HEK293 (cell line): Measurements from ENCODE around the gene TMA16.
A peak's percentile ranks its signal among the peaks of the same experiment; 100 is the strongest.

Source experiments
- BCL11A ChIP-seq: fragments of 450-650 bp; formaldehyde crosslinking; IDR thresholded peaks from 2 replicates; pipeline ENCODE4 v1.5.1; 2016; ENCODE audit warnings: low read depth, missing biosample characterization, missing genetic modification characterization
- BCL11B ChIP-seq: fragments of 450-650 bp; formaldehyde crosslinking; IDR thresholded peaks from 2 replicates; pipeline ENCODE4 v1.5.1; 2016; ENCODE audit warnings: low read depth, missing biosample characterization, missing genetic modification characterization
- FEZF1 ChIP-seq: fragments of 450-650 bp; formaldehyde crosslinking; IDR thresholded peaks from 2 replicates; pipeline ENCODE4 v1.5.1; 2016; ENCODE audit warnings: missing biosample characterization, missing genetic modification characterization
- KLF10 ChIP-seq: fragments of 450-650 bp; IDR thresholded peaks from 2 replicates; pipeline ENCODE4 v1.5.1; 2018; ENCODE audit warnings: missing biosample characterization, mild to moderate bottlenecking, missing genetic modification characterization
- KLF16 ChIP-seq: fragments of 450-650 bp; formaldehyde crosslinking; IDR thresholded peaks from 2 replicates; pipeline ENCODE4 v1.5.1; 2017; ENCODE audit warnings: missing biosample characterization, missing genetic modification characterization
- KLF9 ChIP-seq: fragments of 450-650 bp; formaldehyde crosslinking; IDR thresholded peaks from 2 replicates; pipeline ENCODE4 v1.5.1; 2016; ENCODE audit warnings: missing biosample characterization, missing genetic modification characterization, low read depth
- ZBTB26 ChIP-seq: fragments of 450-650 bp; formaldehyde crosslinking; optimal IDR thresholded peaks from 2 replicates; pipeline ENCODE3; 2016; ENCODE audit warnings: missing biosample characterization, mild to moderate bottlenecking, missing genetic modification characterization
- ZBTB49 ChIP-seq: fragments of 450-650 bp; formaldehyde crosslinking; IDR thresholded peaks from 2 replicates; pipeline ENCODE4 v1.5.1; 2016; ENCODE audit warnings: missing biosample characterization, missing genetic modification characterization, low read depth
- ZBTB7A ChIP-seq: fragments of 450-650 bp; formaldehyde crosslinking; IDR thresholded peaks from 2 replicates; pipeline ENCODE4 v1.5.1; 2016; ENCODE audit warnings: low read depth, missing biosample characterization, missing genetic modification characterization
- ZEB2 ChIP-seq: fragments of 450-650 bp; formaldehyde crosslinking; IDR thresholded peaks from 2 replicates; pipeline ENCODE4 v1.5.1; 2016; ENCODE audit warnings: missing biosample characterization, missing genetic modification characterization
- ZFHX2 ChIP-seq: fragments of 450-650 bp; formaldehyde crosslinking; conservative IDR thresholded peaks from 2 replicates; pipeline ENCODE4 v1.5.1; 2016; ENCODE audit warnings: missing biosample characterization, missing genetic modification characterization
- ZIC2 ChIP-seq: fragments of 450-650 bp; formaldehyde crosslinking; IDR thresholded peaks from 2 replicates; pipeline ENCODE4 v1.5.1; 2016; ENCODE audit warnings: missing biosample characterization, missing genetic modification characterization
- ZNF112 ChIP-seq: fragments of 450-650 bp; formaldehyde crosslinking; IDR thresholded peaks from 2 replicates; pipeline ENCODE4 v1.5.0; 2017; ENCODE audit warnings: missing biosample characterization, missing genetic modification characterization
- ZNF266 ChIP-seq: fragments of 450-650 bp; formaldehyde crosslinking; IDR thresholded peaks from 2 replicates; pipeline ENCODE4 v1.5.1; 2016; ENCODE audit warnings: missing biosample characterization, missing genetic modification characterization, low read depth
- ZNF394 ChIP-seq: fragments of 450-650 bp; formaldehyde crosslinking; IDR thresholded peaks from 2 replicates; pipeline ENCODE4 v1.5.1; 2016; ENCODE audit warnings: missing biosample characterization, missing genetic modification characterization, mild to moderate bottlenecking, moderate library complexity, borderline replicate concordance
- ZNF423 ChIP-seq: fragments of 450-650 bp; formaldehyde crosslinking; IDR thresholded peaks from 2 replicates; pipeline ENCODE4 v1.5.1; 2016; ENCODE audit warnings: missing biosample characterization, missing genetic modification characterization
- ZNF514 ChIP-seq: fragments of 450-650 bp; formaldehyde crosslinking; IDR thresholded peaks from 2 replicates; pipeline ENCODE4 v1.5.1; 2016; ENCODE audit warnings: missing biosample characterization, missing genetic modification characterization
- ZNF555 ChIP-seq: fragments of 450-650 bp; formaldehyde crosslinking; conservative IDR thresholded peaks from 2 replicates; pipeline ENCODE4 v1.5.1; 2017; ENCODE audit warnings: missing biosample characterization, mild to moderate bottlenecking, missing genetic modification characterization, inconsistent platforms
- ZNF558 ChIP-seq: fragments of 450-650 bp; formaldehyde crosslinking; IDR thresholded peaks from 2 replicates; pipeline ENCODE4 v1.5.1; 2016; ENCODE audit warnings: missing biosample characterization, missing genetic modification characterization
- ZNF571 ChIP-seq: fragments of 450-650 bp; formaldehyde crosslinking; IDR thresholded peaks from 2 replicates; pipeline ENCODE4 v1.5.0; 2017; ENCODE audit warnings: missing biosample characterization, missing genetic modification characterization
- ZNF600 ChIP-seq: fragments of 450-650 bp; formaldehyde crosslinking; IDR thresholded peaks from 2 replicates; pipeline ENCODE4 v1.5.1; 2016; ENCODE audit warnings: missing biosample characterization, missing genetic modification characterization
- ZNF621 ChIP-seq: fragments of 450-650 bp; formaldehyde crosslinking; IDR thresholded peaks from 2 replicates; pipeline ENCODE4 v1.5.1; 2017; ENCODE audit warnings: missing biosample characterization, missing genetic modification characterization
- ZNF624 ChIP-seq: fragments of 450-650 bp; formaldehyde crosslinking; IDR thresholded peaks from 2 replicates; pipeline ENCODE4 v1.5.1; 2017; ENCODE audit warnings: missing biosample characterization, missing genetic modification characterization
- ZNF658 ChIP-seq: fragments of 450-650 bp; formaldehyde crosslinking; IDR thresholded peaks from 2 replicates; pipeline ENCODE4; 2016; ENCODE audit warnings: missing biosample characterization, missing genetic modification characterization
- ZNF692 ChIP-seq: fragments of 450-650 bp; formaldehyde crosslinking; IDR thresholded peaks from 2 replicates; pipeline ENCODE4 v1.5.1; 2016; ENCODE audit warnings: missing biosample characterization, missing genetic modification characterization
- ZNF701 ChIP-seq: fragments of 450-650 bp; formaldehyde crosslinking; IDR thresholded peaks from 2 replicates; pipeline ENCODE4 v1.5.1; 2016; ENCODE audit warnings: missing biosample characterization, missing genetic modification characterization
- ZNF747 ChIP-seq: fragments of 450-650 bp; formaldehyde crosslinking; IDR thresholded peaks from 2 replicates; pipeline ENCODE4 v1.5.1; 2016; ENCODE audit warnings: missing biosample characterization, missing genetic modification characterization
- ZNF837 ChIP-seq: fragments of 450-650 bp; formaldehyde crosslinking; IDR thresholded peaks from 2 replicates; pipeline ENCODE4 v1.5.1; 2016; ENCODE audit warnings: missing biosample characterization, missing genetic modification characterization
- ZSCAN23 ChIP-seq: fragments of 450-650 bp; formaldehyde crosslinking; IDR thresholded peaks from 2 replicates; pipeline ENCODE4 v1.5.1; 2016; ENCODE audit warnings: missing biosample characterization, missing genetic modification characterization
- TF ChIP-seq, protein P1 (sequence below): fragments of 450-650 bp; IDR thresholded peaks from 2 replicates; pipeline ENCODE4 v1.5.1; 2018; ENCODE audit warnings: missing biosample characterization, missing genetic modification characterization
- TF ChIP-seq, protein P2 (sequence below): fragments of 450-650 bp; formaldehyde crosslinking; IDR thresholded peaks from 2 replicates; pipeline ENCODE4 v1.5.1; 2016; ENCODE audit warnings: missing biosample characterization, missing genetic modification characterization, low read depth
- TF ChIP-seq, protein P3 (sequence below): fragments of 450-650 bp; formaldehyde crosslinking; IDR thresholded peaks from 2 replicates; pipeline ENCODE4 v1.5.1; 2017; ENCODE audit warnings: missing biosample characterization, missing genetic modification characterization

Gene TMA16

DNA sequence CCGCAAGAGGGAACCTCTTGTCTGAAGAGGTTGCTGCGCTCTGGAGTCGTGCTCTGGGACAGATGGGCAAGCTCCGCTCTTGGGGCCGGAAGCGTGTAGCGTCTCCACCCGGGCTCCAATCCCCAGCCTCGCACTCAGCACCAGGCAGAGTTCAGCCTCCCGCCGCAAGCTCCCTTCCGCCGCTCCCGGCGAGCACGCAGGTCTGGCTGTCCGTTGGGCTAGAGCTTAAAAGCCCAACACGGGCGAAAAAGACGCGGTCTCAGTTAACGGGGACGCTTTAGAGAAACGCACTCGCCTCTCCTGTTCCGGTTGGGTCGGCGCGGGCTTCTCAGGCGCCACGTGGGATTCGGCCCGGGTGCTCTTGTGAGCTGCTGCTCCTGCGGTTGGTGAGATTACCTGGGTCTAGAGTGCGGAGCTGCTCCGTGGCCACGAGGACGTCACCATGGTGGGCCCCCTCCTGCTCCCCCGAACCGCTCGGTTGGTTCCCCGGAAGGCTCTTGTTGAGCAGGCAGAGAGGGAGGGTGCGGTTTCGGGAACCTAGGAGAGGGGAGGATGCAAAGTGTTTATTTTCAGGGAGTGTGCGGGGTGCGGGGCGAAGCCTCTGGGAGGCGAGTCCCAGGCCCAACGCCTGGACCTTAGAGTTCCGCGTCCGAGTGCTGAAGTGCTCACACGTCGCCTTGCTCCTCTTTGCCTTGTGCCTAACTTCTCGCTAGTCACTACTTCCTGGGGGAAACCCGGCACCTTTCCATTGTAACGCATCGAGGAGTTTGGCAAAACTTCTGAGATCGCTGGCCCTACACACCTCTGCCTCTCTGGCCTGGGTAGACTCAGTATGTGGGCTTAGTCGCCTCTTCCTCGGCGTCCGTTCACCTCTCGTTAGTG is at the start of gene TMA16 (continued):
- TF ChIP-seq ZBTB26 = peak; percentile 63
- no peak for TF ChIP-seq ZSCAN23 (tag by site-specific recombination)
- TF ChIP-seq ZNF701 (tag by site-specific recombination) = no peak
- TF ChIP-seq ZNF423 (tag by site-specific recombination) = no peak
- 0 out of 2 replicates have a peak, but pooled peaks have one; percentile 29 for TF ChIP-seq ZNF558
- no peak for TF ChIP-seq ZNF837 (tag by site-specific recombination)
- no peak for TF ChIP-seq ZNF624 (tag by site-specific recombination)
- no peak for TF ChIP-seq ZNF266
- no peak for TF ChIP-seq ZNF747
- TF ChIP-seq ZNF692 = peak; percentile 97
- TF ChIP-seq FEZF1 (tag by site-specific recombination) = no peak
- TF ChIP-seq, protein P1, sequence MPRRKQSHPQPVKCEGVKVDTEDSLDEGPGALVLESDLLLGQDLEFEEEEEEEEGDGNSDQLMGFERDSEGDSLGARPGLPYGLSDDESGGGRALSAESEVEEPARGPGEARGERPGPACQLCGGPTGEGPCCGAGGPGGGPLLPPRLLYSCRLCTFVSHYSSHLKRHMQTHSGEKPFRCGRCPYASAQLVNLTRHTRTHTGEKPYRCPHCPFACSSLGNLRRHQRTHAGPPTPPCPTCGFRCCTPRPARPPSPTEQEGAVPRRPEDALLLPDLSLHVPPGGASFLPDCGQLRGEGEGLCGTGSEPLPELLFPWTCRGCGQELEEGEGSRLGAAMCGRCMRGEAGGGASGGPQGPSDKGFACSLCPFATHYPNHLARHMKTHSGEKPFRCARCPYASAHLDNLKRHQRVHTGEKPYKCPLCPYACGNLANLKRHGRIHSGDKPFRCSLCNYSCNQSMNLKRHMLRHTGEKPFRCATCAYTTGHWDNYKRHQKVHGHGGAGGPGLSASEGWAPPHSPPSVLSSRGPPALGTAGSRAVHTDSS (tag by site-specific recombination) = no peak
- TF ChIP-seq ZFHX2 = no peak
- no peak for TF ChIP-seq KLF10
- no peak for TF ChIP-seq ZNF112
- TF ChIP-seq KLF9 (tag by site-specific recombination) = no peak
- TF ChIP-seq ZNF555 (tag by site-specific recombination) = no peak
- no peak for TF ChIP-seq ZNF658 (tag by site-specific recombination)
- TF ChIP-seq ZIC2 (tag by site-specific recombination) = no peak; the same call in 1 of the 2 replicates
- TF ChIP-seq, protein P2, sequence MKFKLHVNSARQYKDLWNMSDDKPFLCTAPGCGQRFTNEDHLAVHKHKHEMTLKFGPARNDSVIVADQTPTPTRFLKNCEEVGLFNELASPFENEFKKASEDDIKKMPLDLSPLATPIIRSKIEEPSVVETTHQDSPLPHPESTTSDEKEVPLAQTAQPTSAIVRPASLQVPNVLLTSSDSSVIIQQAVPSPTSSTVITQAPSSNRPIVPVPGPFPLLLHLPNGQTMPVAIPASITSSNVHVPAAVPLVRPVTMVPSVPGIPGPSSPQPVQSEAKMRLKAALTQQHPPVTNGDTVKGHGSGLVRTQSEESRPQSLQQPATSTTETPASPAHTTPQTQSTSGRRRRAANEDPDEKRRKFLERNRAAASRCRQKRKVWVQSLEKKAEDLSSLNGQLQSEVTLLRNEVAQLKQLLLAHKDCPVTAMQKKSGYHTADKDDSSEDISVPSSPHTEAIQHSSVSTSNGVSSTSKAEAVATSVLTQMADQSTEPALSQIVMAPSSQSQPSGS (tag by site-specific recombination) = no peak
- TF ChIP-seq ZBTB7A (tag by site-specific recombination) = no peak
- TF ChIP-seq, protein P3, sequence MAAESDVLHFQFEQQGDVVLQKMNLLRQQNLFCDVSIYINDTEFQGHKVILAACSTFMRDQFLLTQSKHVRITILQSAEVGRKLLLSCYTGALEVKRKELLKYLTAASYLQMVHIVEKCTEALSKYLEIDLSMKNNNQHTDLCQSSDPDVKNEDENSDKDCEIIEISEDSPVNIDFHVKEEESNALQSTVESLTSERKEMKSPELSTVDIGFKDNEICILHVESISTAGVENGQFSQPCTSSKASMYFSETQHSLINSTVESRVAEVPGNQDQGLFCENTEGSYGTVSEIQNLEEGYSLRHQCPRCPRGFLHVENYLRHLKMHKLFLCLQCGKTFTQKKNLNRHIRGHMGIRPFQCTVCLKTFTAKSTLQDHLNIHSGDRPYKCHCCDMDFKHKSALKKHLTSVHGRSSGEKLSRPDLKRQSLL (tag by site-specific recombination) = peak; percentile 34; the same call in 1 of the 2 replicates
- peak; percentile 13; the same call in 1 of the 2 replicates for TF ChIP-seq ZNF600 (tag by site-specific recombination)
- TF ChIP-seq BCL11A (tag by site-specific recombination) = no peak
- 0 out of 2 replicates have a peak, but pooled peaks have one; percentile 37 for TF ChIP-seq ZEB2
- no peak for TF ChIP-seq ZNF621 (tag by site-specific recombination)
- 0 out of 2 replicates have a peak, but pooled peaks have one; percentile 41 for TF ChIP-seq KLF16 (tag by site-specific recombination)
- peak; percentile 46; the same call in 1 of the 2 replicates for TF ChIP-seq ZNF394
- TF ChIP-seq ZNF571 (tag by site-specific recombination) = no peak
- TF ChIP-seq BCL11B (tag by site-specific recombination) = no peak
- TF ChIP-seq ZNF514 = no peak
- no peak for TF ChIP-seq ZBTB49 (tag by site-specific recombination)
